Activated CD8-positive, alpha-beta memory T cell treated with anti-CD3 and anti-CD28 coated beads, Interleukin-2, amount 50 U/mL, for 24 hours (primary cell): ENCODE data around the gene ETV6.

Experiments used
- DNase-seq: peaks from one replicate; pipeline ENCODE4 v3.0.0-alpha.2; 2020; ENCODE audit errors: extremely low read depth

The ETV6 gene

GRCh38 chr12:11741434-11742092 is 92.1 kb downstream of the ETV6 start:
- no peak for DNase-seq

- no peak for DNase-seq
Measured at GRCh38 chr12:11743423-11744409, 94.2 kb downstream of the ETV6 start.

- DNase-seq, result no peak
Measured at GRCh38 chr12:11744410-11744801, 94.9 kb downstream of the ETV6 start.

DNA sequence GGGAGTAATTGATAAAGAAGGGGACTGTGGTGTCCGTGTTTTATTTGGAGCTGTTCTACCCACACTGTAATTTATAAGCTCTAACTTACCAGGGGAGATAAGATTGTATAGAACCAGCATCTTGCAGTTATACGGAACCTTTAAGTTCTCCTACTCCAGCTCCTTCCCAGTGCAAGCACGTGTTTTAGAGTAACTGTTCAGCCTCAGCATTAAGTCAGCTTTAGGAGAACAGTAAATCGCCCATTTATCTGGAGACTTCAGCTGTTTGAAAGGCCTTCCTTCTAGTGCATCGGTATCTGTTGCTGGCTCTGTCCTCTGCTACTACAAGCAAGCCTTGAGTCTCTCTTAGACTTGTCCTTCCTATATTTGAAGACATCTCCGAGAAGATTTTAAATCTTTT is 95.6 kb downstream of the ETV6 start:
- DNase-seq, result no peak

DNA sequence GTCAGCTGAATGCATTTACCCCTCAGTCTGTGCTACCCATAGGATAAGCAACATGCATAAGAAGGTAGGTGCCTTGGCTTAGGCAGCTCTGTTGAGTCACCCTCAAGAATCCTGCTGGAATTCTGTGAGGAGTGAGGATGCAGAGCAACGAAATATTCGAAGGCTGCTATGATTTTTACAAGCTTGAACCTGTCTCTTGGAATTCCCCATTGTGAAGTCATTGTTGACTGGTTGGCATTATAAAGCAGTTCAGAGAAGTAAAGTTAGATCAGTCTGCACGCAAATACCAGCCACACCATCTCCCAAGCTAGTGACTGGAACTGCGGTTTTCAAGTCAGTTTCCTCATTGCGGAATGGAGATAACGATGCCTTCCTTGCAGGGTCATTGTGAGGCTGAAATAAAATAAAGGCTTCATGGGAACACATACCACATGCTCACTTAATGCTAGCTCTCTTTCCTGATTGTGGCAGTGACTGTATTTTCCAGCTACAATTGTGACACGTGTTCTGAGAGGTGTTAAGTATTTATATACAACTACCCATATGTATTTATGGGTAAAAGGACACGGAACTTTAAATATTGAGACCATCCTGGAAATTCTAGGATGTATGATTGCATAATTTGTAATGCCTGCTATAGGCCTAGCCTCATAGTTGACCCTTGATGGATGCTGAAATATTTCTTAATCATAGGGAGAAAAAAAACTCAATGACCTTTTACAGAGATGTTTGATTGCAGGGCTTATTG is 96.7 kb downstream of the ETV6 start:
- DNase-seq, result no peak

DNA sequence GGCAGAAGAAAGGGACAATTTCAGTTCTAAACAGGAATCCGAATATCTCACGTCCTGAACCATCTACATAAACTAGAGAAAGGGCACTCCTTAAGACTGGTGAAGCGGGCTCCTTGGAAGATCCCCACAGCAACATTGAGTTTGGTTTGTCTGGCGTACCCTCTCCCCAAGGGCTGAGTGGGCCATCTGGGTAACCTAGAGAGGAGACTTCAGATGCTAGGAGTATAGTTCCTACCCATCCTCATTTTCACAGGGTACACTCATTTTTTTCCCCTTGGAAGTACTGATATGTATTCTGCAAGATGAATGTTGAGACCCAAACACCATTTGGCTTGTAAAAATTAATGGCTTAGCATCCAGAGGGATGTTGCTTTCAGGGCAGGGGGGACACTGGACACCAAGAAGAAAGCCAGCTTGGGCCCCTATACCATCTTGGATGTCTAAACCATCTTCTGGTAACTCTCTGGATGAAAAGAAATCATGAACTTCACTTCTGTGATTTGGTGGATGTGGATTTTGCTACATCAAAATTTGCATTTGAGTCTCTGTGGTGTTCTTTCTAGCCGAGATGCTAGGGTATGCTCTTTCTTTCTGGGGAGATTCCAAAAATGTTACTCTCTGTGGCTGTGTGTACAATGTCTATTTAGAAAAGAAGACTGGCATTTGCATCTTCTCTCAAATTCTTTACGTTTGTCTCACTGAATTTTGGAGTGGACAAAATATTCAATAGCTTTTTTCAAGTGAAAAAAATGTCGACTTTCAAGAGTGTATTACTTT is 97.7 kb downstream of the ETV6 start:
- no peak for DNase-seq

- DNase-seq, result no peak
Measured at GRCh38 chr12:11747969-11748368, 98.5 kb downstream of the ETV6 start.

- no peak for DNase-seq
Measured at GRCh38 chr12:11748903-11749302, 99.4 kb downstream of the ETV6 start.

DNA sequence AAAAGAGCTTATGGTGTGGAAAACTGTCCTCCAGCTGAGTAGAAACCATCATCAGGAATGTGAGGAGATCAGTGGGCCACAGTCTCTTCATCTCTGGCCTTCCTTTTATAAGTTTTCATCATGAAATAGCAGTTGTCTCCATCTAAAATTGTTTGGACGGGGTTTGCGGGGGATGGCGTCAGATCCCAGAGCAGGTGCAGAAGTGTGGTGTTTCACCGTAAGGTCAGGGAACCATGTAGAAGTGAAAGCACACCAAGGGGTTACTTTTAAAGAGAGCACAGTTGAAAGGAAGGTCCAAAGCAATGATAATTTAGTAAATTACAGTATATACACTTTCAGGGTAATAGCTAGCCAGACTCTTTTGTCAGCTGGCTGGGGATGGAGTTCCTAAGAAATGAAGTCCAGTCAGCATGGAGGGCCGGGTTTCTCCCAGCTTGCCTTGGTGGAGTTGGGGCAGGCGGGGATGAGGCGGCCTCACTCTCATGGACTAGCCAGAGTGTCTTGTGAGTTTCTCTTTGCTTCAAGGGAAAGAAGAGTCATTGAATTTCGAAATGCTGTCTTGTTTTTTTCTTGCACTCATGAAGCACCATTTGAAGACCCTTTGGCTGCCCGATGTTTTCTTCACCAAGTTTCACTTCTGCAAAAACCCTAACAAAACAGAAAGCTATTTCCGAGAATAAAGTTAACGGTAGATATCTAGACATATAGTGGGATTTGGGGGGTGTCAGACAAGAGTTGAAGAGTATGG is 100.6 kb downstream of the ETV6 start:
- no peak for DNase-seq

DNA sequence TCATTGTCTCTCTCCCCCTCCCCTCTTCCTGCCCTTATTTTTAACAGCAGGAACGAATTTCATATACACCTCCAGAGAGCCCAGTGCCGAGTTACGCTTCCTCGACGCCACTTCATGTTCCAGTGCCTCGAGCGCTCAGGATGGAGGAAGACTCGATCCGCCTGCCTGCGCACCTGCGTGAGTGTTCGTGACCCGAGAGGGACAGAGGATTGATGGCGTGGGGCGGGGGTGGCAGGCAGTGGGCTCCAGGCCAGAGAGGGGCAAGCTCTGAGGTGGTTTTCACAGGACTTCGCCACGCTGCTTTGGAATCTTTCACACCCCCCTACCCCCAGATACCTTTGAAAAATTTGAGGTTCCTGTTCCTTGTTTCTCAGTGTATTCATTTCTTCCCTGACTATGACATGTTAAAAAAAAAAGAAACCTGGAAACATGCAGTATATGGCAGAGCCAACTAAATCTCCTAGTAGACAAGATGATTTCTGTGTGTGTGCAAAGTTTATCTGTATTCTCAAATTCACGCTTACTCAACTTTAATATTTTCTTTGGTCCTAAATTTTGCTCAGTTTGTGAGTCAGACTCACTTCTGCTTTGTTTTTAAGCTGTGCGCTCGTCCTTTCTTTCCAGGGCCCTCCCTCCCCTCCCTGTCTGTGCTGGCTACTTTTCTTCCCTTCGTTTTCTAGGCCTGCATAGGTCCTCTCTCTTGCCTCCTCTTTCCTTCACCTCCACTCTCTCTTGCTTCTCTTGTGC is 103.1 kb downstream of the ETV6 start:
- no peak for DNase-seq

GRCh38 chr12:11753150-11753499 is 103.7 kb downstream of the ETV6 start:
- no peak for DNase-seq

DNA sequence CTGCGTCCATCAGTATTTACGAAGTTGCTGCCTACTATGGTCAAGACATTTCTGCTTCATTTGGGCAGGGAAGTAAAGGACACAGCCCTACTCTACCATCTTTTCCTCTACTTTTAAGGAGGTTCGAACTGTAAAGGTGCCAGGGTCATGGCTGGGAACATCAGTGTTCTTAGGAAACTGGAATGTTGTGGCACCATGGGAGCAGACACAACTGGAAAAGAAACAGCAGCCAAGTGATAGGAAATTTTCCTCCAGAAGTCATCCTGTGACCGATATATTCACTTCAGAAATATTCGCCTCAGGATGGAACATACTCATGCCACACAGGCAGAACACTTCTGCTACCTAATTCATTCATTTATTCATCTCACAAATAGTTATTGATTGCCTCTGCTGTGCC is 104.4 kb downstream of the ETV6 start:
- DNase-seq, result no peak

DNA sequence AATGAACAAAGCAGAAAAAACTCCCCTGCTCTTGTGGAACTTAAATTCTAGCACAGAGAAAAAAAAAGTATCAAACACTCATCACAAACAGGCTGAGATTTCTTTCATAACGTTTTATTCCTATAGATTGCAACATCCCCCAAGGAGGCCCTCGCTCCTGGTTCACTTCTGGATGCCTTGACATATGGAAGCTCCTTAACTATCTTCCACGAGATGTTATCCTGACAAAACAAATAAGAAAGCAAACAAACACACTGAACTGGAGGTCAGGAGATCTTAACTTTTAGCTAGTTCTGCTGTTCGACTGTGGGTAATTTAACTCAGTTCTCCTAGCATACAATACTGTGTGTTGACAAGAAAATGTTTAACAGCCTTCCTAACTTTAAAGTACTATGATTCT is 104.8 kb downstream of the ETV6 start:
- no peak for DNase-seq

- DNase-seq, result no peak
Measured at GRCh38 chr12:11755302-11755930, 105.9 kb downstream of the ETV6 start.

GRCh38 chr12:11756022-11756421 is 106.5 kb downstream of the ETV6 start:
- DNase-seq, result no peak

DNA sequence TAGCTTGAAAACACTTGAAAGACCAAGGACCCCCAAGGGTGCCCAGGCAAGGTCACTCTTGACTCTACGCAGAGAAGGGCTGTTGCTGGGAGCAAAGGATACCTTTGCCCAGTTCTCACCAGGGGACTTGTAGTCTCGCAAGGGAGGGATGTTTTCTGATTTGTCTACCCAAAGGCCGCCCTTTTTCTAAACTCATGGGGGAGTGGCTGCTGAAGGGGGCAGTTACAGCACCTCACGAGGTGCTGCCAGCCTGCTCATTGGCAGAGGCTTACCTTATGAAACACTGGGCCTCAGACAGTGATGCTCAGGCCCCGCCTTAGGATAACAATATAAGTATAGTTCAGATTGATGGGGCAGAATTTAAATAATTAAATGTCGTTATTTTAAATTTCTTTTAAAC is 107.0 kb downstream of the ETV6 start:
- DNase-seq, result no peak

DNA sequence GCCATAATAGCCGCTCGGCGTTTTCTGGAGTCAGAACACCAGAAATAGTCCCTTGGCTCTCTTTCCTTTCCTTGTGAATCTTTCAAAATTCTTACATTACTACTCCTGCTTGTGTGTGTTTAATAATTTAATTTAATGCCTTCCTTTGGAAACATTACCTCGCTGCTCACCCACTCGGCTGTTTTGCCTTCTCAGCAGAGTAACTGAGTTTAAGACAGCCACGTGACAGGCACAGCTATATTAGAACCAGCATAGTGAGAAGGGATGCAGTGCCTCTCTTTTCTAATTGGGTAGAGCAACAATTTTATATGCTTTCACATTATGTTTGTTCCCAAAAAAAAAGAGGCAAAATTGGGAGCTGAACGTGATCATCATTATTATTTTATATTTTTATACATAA is 107.6 kb downstream of the ETV6 start:
- no peak for DNase-seq

GRCh38 chr12:11757531-11757930 is 108.1 kb downstream of the ETV6 start:
- no peak for DNase-seq

DNA sequence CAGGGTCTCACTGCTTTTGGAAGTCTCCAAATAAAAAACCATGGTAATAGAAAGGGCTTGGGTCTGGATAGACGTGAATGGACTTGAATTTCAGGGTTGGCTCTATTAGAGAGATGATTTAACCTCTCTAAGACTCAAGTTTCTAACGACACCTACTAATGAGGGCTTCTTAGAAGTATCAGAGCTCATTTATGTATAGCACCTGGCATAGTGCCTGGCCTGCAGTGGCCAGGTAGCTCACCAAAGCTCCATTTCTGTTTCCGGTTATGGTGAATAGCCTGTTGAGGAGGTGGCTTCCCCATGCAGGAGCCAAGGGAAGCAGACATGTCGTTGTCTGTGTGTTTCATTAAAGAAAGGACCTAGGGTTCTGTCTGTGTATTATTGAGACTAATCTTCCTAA is 108.6 kb downstream of the ETV6 start:
- no peak for DNase-seq
